HepG2 (cell line): ENCODE measurements around the gene FASTK. TPM values are rescaled to one million over a fixed set of nuclear protein-coding genes. Genes with fewer than 3 reads are reported as not detected.
A peak's percentile ranks its signal among the peaks of the same experiment; 100 is the strongest.

Experiments
- FOXP1 ChIP-seq, 2 experiments: fragments of 450-650 bp in 1 of 2; IDR thresholded peaks; 2 replicates each; pipeline ENCODE4 v1.6.1; 2017 to 2018; ENCODE audit warnings: antibody characterized with exemption in 1 of 2
- KLF6 ChIP-seq: IDR thresholded peaks from 2 replicates; pipeline ENCODE4 v1.8.0; 2016; ENCODE audit warnings: missing biosample characterization, missing genetic modification reagents
- MAFK ChIP-seq, 2 experiments: IDR thresholded peaks in 1 of 2; conservative IDR thresholded peaks in 1 of 2; 2 replicates each; pipeline ENCODE4 v1.6.1; 2011; ENCODE audit warnings: improper control_type of control experiment in 2 of 2, low read length in 2 of 2
- MBNL3 ChIP-seq: fragments of 250-450 bp; sonication (Bioruptor Pico); conservative IDR thresholded peaks from 2 replicates; pipeline ENCODE4 v1.8.0; 2022; ENCODE audit warnings: mild to moderate bottlenecking, inconsistent platforms
- MIER3 ChIP-seq: IDR thresholded peaks from 2 replicates; pipeline ENCODE4 v1.6.1; 2016; ENCODE audit warnings: missing compliant biosample characterization, borderline replicate concordance
- SAP130 ChIP-seq: IDR thresholded peaks from 2 replicates; pipeline ENCODE4 v1.6.1; 2016; ENCODE audit warnings: low read depth
- THYN1 ChIP-seq: sonication (generic); formaldehyde crosslinking; IDR thresholded peaks from 2 replicates; pipeline ENCODE4 v1.8.1; 2023; ENCODE audit warnings: low read depth, mild to moderate bottlenecking, moderate library complexity, missing genetic modification reagents, borderline replicate concordance
- ZNF12 ChIP-seq: sonication (generic); formaldehyde crosslinking; IDR thresholded peaks from 2 replicates; pipeline ENCODE4 v1.5.0; 2020; ENCODE audit warnings: missing genetic modification reagents
- ZNF329 ChIP-seq: sonication (generic); formaldehyde crosslinking; IDR thresholded peaks from 2 replicates; pipeline ENCODE4 v1.9.0; 2021; ENCODE audit warnings: low read depth, mild to moderate bottlenecking, missing genetic modification reagents
- ZNF501 ChIP-seq: sonication (generic); formaldehyde crosslinking; IDR thresholded peaks from 2 replicates; pipeline ENCODE4 v1.5.1; 2020; ENCODE audit warnings: mild to moderate bottlenecking, moderate library complexity, missing genetic modification reagents
- ZNF746 ChIP-seq: sonication (generic); formaldehyde crosslinking; IDR thresholded peaks from 2 replicates; pipeline ENCODE4 v1.8.0; 2022; ENCODE audit warnings: mild to moderate bottlenecking, missing genetic modification reagents
- polyA plus RNA-seq, 8 experiments: library from polyadenylated mRNA; depleted of rRNA in 3 of 8; stranded (reverse) in 7 of 8; unstranded in 1 of 8; fragments of >200 nt; fragmentation: Illumina TruSeq in 4 of 8; extraction: Trizol in 4 of 8; gene quantifications; 2 replicates each; pipeline versions ENCODE4 v1.2.1 to v1.2.3, GENCODE V29; 2011 to 2016; ENCODE audit warnings: low read depth in 4 of 8, missing spikeins in 1 of 8, mixed read lengths in 1 of 8; ENCODE audit not compliant: insufficient read depth in 1 of 8
- total RNA-seq, 5 experiments: library from RNA; depleted of rRNA; stranded (reverse); fragments of >200 nt; fragmentation: Illumina TruSeq; extraction: Trizol; gene quantifications; 2 replicates each; pipeline ENCODE4 v1.2.3, GENCODE V29; 2016; ENCODE audit warnings: low read depth in 1 of 5
- TF ChIP-seq, protein P1 (sequence below): sonication (generic); formaldehyde crosslinking; IDR thresholded peaks from 2 replicates; pipeline ENCODE4 v1.4.0; 2020; ENCODE audit warnings: missing genetic modification reagents, mild to moderate bottlenecking, borderline replicate concordance
- TF ChIP-seq, protein P2 (sequence below): sonication (generic); formaldehyde crosslinking; IDR thresholded peaks from 2 replicates; pipeline ENCODE4 v1.8.0; 2022; ENCODE audit warnings: missing genetic modification reagents, mild to moderate bottlenecking, moderate library complexity, borderline replicate concordance
- TF ChIP-seq, protein P3 (sequence below): sonication (generic); formaldehyde crosslinking; IDR thresholded peaks from 2 replicates; pipeline ENCODE4 v1.4.0; 2020; ENCODE audit warnings: missing genetic modification reagents
- TF ChIP-seq, protein P4 (sequence below), 2 experiments: fragments of 450-650 bp in 1 of 2; sonication (generic) in 1 of 2; formaldehyde crosslinking; IDR thresholded peaks; 2 replicates each; pipeline versions ENCODE4 v1.5.0 to v1.8.0; 2020 to 2022; ENCODE audit warnings: mild to moderate bottlenecking in 1 of 2, missing genetic modification reagents in 1 of 2

The FASTK gene
- total and polyA plus RNA-seq, 2 of the 13 experiments (the other 11 are each of a cell fraction or from before 2014, with no cell fraction given), result 52.9 to 55.7 TPM

DNA sequence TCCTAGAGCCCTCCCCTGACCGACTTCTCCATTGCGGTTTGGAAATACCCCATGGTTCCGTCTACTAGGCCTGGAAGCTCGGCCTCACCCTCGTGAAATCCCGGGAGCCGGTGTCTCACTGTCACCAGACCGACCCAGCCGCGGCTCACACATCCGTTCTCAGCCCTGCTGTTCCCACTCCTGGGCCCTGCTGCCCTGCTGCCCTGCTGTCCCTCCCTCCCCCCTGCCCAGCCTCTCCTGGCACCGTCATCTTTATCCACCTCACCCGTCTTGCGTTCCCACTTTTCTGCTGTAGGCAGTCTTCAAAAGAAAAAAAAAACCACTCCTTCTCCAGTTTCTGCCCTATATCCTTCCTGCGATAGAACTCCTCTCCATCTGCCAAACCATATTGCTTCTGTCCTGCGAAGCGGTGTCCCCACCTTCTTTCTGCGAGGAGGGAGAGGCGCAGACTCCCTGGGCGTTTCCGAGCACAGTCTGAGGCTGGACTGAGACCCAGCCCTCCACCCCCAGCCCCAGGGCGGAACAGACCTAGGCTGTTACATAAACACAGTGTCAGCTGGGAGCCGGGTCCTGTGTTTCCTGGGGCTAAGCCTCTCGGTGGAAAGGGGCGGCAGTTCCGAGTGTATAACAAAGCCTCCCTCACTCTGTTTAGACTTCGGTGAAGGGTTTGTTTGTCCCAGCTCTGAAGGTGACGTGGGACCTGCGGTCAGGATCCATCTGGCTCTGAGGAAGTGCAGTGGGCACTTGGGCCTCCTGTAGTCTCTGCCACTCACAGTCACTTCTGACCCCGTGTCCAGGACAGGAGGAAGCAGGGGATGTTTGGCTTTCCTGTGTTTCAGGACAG, 8.5 kb upstream of the FASTK start (continued):
- TF ChIP-seq, protein P1, sequence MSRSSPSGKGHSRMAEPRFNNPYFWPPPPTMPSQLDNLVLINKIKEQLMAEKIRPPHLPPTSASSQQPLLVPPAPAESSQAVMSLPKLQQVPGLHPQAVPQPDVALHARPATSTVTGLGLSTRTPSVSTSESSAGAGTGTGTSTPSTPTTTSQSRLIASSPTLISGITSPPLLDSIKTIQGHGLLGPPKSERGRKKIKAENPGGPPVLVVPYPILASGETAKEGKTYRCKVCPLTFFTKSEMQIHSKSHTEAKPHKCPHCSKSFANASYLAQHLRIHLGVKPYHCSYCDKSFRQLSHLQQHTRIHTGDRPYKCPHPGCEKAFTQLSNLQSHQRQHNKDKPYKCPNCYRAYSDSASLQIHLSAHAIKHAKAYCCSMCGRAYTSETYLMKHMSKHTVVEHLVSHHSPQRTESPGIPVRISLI (CRISPR knock-in tag), result no peak
- TF ChIP-seq MAFK (conservative IDR thresholded peaks at IDR 0.05 in 1 of 2, IDR thresholded peaks at IDR 0.05 in 1 of 2; ENCODE audit: low read length in 2 of 2) (no peak), ZNF329 (CRISPR knock-in tag) (no peak), ZNF746 (CRISPR knock-in tag) (0 out of 2 replicates have a peak, but pooled peaks have one; percentile 25), KLF6 (no peak), MBNL3 (no peak), FOXP1 (IDR thresholded peaks at IDR 0.05) (no peak), FOXP1 (CRISPR knock-in tag; IDR thresholded peaks at IDR 0.05) (peak; percentile 26; the same call in 1 of the 2 replicates), THYN1 (CRISPR knock-in tag) (no peak), MIER3 (CRISPR knock-in tag) (no peak), ZNF501 (0 out of 2 replicates have a peak, but pooled peaks have one; percentile 29), SAP130 (CRISPR knock-in tag) (peak; percentile 90), ZNF12 (peak; percentile 47; the same call in 1 of the 2 replicates)
- TF ChIP-seq, protein P2, sequence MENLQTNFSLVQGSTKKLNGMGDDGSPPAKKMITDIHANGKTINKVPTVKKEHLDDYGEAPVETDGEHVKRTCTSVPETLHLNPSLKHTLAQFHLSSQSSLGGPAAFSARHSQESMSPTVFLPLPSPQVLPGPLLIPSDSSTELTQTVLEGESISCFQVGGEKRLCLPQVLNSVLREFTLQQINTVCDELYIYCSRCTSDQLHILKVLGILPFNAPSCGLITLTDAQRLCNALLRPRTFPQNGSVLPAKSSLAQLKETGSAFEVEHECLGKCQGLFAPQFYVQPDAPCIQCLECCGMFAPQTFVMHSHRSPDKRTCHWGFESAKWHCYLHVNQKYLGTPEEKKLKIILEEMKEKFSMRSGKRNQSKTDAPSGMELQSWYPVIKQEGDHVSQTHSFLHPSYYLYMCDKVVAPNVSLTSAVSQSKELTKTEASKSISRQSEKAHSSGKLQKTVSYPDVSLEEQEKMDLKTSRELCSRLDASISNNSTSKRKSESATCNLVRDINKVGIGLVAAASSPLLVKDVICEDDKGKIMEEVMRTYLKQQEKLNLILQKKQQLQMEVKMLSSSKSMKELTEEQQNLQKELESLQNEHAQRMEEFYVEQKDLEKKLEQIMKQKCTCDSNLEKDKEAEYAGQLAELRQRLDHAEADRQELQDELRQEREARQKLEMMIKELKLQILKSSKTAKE, result peak; percentile 58; the same call in 1 of the 2 replicates
- TF ChIP-seq, protein P3, sequence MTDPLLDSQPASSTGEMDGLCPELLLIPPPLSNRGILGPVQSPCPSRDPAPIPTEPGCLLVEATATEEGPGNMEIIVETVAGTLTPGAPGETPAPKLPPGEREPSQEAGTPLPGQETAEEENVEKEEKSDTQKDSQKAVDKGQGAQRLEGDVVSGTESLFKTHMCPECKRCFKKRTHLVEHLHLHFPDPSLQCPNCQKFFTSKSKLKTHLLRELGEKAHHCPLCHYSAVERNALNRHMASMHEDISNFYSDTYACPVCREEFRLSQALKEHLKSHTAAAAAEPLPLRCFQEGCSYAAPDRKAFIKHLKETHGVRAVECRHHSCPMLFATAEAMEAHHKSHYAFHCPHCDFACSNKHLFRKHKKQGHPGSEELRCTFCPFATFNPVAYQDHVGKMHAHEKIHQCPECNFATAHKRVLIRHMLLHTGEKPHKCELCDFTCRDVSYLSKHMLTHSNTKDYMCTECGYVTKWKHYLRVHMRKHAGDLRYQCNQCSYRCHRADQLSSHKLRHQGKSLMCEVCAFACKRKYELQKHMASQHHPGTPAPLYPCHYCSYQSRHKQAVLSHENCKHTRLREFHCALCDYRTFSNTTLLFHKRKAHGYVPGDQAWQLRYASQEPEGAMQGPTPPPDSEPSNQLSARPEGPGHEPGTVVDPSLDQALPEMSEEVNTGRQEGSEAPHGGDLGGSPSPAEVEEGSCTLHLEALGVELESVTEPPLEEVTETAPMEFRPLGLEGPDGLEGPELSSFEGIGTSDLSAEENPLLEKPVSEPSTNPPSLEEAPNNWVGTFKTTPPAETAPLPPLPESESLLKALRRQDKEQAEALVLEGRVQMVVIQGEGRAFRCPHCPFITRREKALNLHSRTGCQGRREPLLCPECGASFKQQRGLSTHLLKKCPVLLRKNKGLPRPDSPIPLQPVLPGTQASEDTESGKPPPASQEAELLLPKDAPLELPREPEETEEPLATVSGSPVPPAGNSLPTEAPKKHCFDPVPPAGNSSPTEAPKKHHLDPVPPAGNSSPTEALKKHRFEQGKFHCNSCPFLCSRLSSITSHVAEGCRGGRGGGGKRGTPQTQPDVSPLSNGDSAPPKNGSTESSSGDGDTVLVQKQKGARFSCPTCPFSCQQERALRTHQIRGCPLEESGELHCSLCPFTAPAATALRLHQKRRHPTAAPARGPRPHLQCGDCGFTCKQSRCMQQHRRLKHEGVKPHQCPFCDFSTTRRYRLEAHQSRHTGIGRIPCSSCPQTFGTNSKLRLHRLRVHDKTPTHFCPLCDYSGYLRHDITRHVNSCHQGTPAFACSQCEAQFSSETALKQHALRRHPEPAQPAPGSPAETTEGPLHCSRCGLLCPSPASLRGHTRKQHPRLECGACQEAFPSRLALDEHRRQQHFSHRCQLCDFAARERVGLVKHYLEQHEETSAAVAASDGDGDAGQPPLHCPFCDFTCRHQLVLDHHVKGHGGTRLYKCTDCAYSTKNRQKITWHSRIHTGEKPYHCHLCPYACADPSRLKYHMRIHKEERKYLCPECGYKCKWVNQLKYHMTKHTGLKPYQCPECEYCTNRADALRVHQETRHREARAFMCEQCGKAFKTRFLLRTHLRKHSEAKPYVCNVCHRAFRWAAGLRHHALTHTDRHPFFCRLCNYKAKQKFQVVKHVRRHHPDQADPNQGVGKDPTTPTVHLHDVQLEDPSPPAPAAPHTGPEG (CRISPR knock-in tag), result no peak
- TF ChIP-seq, protein P4, sequence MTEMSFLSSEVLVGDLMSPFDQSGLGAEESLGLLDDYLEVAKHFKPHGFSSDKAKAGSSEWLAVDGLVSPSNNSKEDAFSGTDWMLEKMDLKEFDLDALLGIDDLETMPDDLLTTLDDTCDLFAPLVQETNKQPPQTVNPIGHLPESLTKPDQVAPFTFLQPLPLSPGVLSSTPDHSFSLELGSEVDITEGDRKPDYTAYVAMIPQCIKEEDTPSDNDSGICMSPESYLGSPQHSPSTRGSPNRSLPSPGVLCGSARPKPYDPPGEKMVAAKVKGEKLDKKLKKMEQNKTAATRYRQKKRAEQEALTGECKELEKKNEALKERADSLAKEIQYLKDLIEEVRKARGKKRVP (CRISPR knock-in tag; IDR thresholded peaks at IDR 0.05), result no peak
